ENCODE results near the gene PARD6G. TPM values are rescaled to one million over a fixed set of nuclear protein-coding genes. Genes with fewer than 3 reads are reported as not detected.

PARD6G gene
- total RNA-seq, 1 experiment from 2014 or later = 0.15 TPM

GRCh38 chr18:80218341-80219227, 28.7 kb downstream of the PARD6G start:
- H3K9me2 ChIP-seq (ENCODE audit: insufficient read depth) = no peaks in the 10 kb centered on the region
- no peaks in the 10 kb centered on the region for H3K79me2 ChIP-seq (ENCODE audit: low read depth)
- H4K20me1 ChIP-seq (ENCODE audit: insufficient read depth) = no peaks in the 10 kb centered on the region
- intact Hi-C loops (cut with micrococcal nuclease; ENCODE audit: unreplicated experiment) = no loop called here
- H3K4me1 ChIP-seq (replicated peaks; ENCODE audit: insufficient read depth) = no peaks in the 10 kb centered on the region
- H3K36me3 ChIP-seq (ENCODE audit: low read depth) = no peaks in the 10 kb centered on the region
- no peak overlapping the region for H3K27ac ChIP-seq
- H2AFZ ChIP-seq = no peak overlapping the region
- DNase-seq = no peak
- POLR2A ChIA-PET (ENCODE audit: unreplicated experiment) = no interaction called here
- H3K9me3 ChIP-seq (ENCODE audit: insufficient read depth, low read depth) = no peaks in the 10 kb centered on the region
- CTCF ChIA-PET = no interaction called here
- no peak for TF ChIP-seq EZH2 (IDR thresholded peaks at IDR 0.05; ENCODE audit: low read depth)
- no peak for TF ChIP-seq CTCF (conservative IDR thresholded peaks at IDR 0.05)
- H3K4me2 ChIP-seq = no peak overlapping the region
- no peak overlapping the region for H3K4me3 ChIP-seq
- H3F3A ChIP-seq (ENCODE audit: insufficient read depth, low read depth) = no peaks in the 10 kb centered on the region
- no TSS peak for BruUV-seq (replicated peaks)
- H3K27me3 ChIP-seq (ENCODE audit: insufficient read depth, low read depth) = peaks cover 7% of the 10 kb centered on the region; the same call in 1 of the 2 replicates

GRCh38 chr18:80213182-80213581, 34.1 kb downstream of the PARD6G start:
- Histone ChIP-seq H3K36me3 (ENCODE audit: low read depth) (no peaks in the 10 kb centered on the region), H3K4me3 (no peak overlapping the region), H3K27me3 (ENCODE audit: insufficient read depth, low read depth) (no peaks in the 10 kb centered on the region; the same call in 1 of the 2 replicates), H4K20me1 (ENCODE audit: insufficient read depth) (no peaks in the 10 kb centered on the region), H3K27ac (no peak overlapping the region), H2AFZ (no peak overlapping the region), H3K4me1 (replicated peaks; ENCODE audit: insufficient read depth) (no peaks in the 10 kb centered on the region), H3K9me3 (ENCODE audit: insufficient read depth, low read depth) (no peaks in the 10 kb centered on the region), H3K9me2 (ENCODE audit: insufficient read depth) (no peaks in the 10 kb centered on the region), H3F3A (ENCODE audit: insufficient read depth, low read depth) (no peaks in the 10 kb centered on the region), H3K79me2 (ENCODE audit: low read depth) (no peaks in the 10 kb centered on the region), H3K4me2 (no peak overlapping the region; the same call in 1 of the 2 replicates)
- no peak for DNase-seq
- intact Hi-C loops (cut with micrococcal nuclease; ENCODE audit: unreplicated experiment) = no loop called here
- no TSS peak for BruUV-seq (replicated peaks)
- POLR2A ChIA-PET (ENCODE audit: unreplicated experiment) = no interaction called here
- CTCF ChIA-PET = no interaction called here
- TF ChIP-seq EZH2 (IDR thresholded peaks at IDR 0.05; ENCODE audit: low read depth) (no peak), CTCF (conservative IDR thresholded peaks at IDR 0.05) (no peak)

- no peak for TF ChIP-seq CTCF (conservative IDR thresholded peaks at IDR 0.05)
- no peak for TF ChIP-seq EZH2 (IDR thresholded peaks at IDR 0.05; ENCODE audit: low read depth)
- intact Hi-C loops (cut with micrococcal nuclease; ENCODE audit: unreplicated experiment) = no loop called here
- Histone ChIP-seq H2AFZ (no peak overlapping the region), H3K4me2 (no peak overlapping the region), H3K27me3 (ENCODE audit: insufficient read depth, low read depth) (peaks cover 9% of the 10 kb centered on the region), H3F3A (ENCODE audit: insufficient read depth, low read depth) (no peaks in the 10 kb centered on the region), H3K4me3 (no peak overlapping the region), H3K27ac (no peak overlapping the region), H3K4me1 (replicated peaks; ENCODE audit: insufficient read depth) (no peaks in the 10 kb centered on the region), H3K36me3 (ENCODE audit: low read depth) (no peaks in the 10 kb centered on the region), H3K79me2 (ENCODE audit: low read depth) (no peaks in the 10 kb centered on the region), H3K9me2 (ENCODE audit: insufficient read depth) (no peaks in the 10 kb centered on the region), H4K20me1 (ENCODE audit: insufficient read depth) (no peaks in the 10 kb centered on the region), H3K9me3 (ENCODE audit: insufficient read depth, low read depth) (no peaks in the 10 kb centered on the region)
- no peak for DNase-seq
- BruUV-seq (replicated peaks) = no TSS peak
- CTCF ChIA-PET = no interaction called here
- POLR2A ChIA-PET (ENCODE audit: unreplicated experiment) = interaction anchor here (0.7 kb wide), 1 partner anchor 42 kb away, joined by 3 read pairs; no protein-coding TSS in a partner anchor
Measured at GRCh38 chr18:80210312-80211083, 36.8 kb downstream of the PARD6G start.
